Adipocyte (in vitro differentiated cells): Measurements from ENCODE around the gene FGF22.
A peak's percentile ranks its signal among the peaks of the same experiment; 100 is the strongest.

Experiments used
- DNase-seq: peaks from one replicate; pipeline ENCODE4 v3.0.0-alpha.2; 2015; ENCODE audit warnings: low read depth
- H3K27me3 ChIP-seq: replicated peaks from 2 replicates; pipeline ENCODE4 v1.7.0; 2013; ENCODE audit warnings: mild to moderate bottlenecking, low read length, moderate library complexity; ENCODE audit not compliant: control insufficient read depth, insufficient read depth
- H3K36me3 ChIP-seq: 2 replicates; pipeline ENCODE4 v1.7.0; 2013; ENCODE audit warnings: low read length, mild to moderate bottlenecking, moderate library complexity; ENCODE audit not compliant: control insufficient read depth, insufficient read depth, severe bottlenecking
- H3K4me1 ChIP-seq: 2 replicates; pipeline ENCODE4 v1.7.0; 2013; ENCODE audit warnings: mild to moderate bottlenecking, low read length, moderate library complexity; ENCODE audit not compliant: control insufficient read depth, insufficient read depth
- H3K4me3 ChIP-seq: 2 replicates; pipeline ENCODE4 v1.7.0; 2013; ENCODE audit warnings: mild to moderate bottlenecking, low read length, moderate library complexity
- H3K9ac ChIP-seq: 2 replicates; pipeline ENCODE4 v1.7.0; 2013; ENCODE audit warnings: mild to moderate bottlenecking, low read length, moderate library complexity
- H3K9me3 ChIP-seq: 2 replicates; pipeline ENCODE4 v1.7.0; 2013; ENCODE audit warnings: mild to moderate bottlenecking, low read length, moderate library complexity; ENCODE audit not compliant: control insufficient read depth

The FGF22 gene

DNA sequence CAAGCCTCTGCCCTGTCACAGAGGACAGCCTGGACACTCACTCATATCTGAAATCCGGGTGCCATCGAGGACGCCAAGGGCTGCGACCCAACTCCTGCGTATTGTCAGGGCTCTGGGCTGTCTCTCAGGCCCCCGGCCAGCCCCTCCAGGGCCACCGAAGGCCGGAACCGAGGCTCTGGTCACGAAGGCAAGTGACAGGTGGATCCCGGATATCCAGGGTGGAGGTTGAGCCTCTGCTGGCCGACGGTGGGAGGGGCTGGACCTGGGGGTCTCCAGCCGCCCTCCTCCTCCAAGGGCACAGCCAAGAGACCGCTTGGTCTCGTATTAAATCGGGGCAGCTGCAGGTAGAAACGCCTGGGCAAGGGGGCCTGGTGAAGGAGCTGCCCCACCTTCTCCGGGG, 17.9 kb downstream of the FGF22 start:
- no peaks in the 10 kb centered on the region for H3K27me3 ChIP-seq
- no peaks in the 10 kb centered on the region for H3K9me3 ChIP-seq
- peaks cover 35% of the 10 kb centered on the region for H3K4me1 ChIP-seq
- no peak for DNase-seq
- H3K9ac ChIP-seq: no peak overlapping the region
- H3K36me3 ChIP-seq: peaks cover 21% of the 10 kb centered on the region
- H3K4me3 ChIP-seq: no peak overlapping the region

DNA sequence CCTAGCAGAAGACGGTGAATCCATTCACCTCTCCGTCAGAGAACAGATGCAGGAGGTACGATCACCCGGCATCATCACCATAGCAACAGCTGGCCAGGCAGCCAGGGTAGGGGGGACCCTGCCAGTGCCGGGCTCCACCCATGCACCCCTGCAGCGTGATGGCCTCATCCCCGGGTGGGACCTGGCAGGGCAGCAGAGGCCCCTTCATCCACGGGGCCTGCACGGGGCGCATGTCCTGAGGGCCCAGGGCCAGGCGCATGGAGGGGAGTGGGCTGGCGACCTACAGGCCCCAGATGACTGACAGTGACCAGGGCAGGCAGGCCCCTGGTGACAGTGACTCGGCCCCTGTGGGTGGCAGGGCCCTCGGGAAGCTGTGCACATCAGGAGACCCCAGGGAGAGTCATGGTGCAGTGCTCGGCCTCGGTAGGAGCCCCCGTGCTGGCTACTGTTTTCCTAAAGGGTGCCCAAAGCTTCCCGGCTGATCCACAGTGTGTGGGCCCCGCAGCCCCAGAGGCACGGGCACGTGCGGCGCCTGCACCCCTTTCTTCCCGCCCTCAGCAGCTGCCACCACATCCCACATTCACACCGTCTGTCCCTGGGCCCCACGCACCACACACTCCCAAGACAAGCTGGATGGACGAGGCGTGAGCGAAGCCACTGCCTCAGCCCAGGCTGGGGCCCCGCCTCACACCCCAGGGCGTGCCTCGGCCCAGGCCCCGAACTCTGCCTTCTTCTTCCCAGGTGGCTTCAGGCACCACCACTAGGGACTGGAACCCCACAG, 18.6 kb downstream of the FGF22 start:
- no peak for DNase-seq
- Histone ChIP-seq H3K4me1 (peaks cover 35% of the 10 kb centered on the region), H3K36me3 (peaks cover 17% of the 10 kb centered on the region), H3K9me3 (no peaks in the 10 kb centered on the region), H3K27me3 (no peaks in the 10 kb centered on the region), H3K4me3 (no peak overlapping the region), H3K9ac (no peak overlapping the region)

DNA sequence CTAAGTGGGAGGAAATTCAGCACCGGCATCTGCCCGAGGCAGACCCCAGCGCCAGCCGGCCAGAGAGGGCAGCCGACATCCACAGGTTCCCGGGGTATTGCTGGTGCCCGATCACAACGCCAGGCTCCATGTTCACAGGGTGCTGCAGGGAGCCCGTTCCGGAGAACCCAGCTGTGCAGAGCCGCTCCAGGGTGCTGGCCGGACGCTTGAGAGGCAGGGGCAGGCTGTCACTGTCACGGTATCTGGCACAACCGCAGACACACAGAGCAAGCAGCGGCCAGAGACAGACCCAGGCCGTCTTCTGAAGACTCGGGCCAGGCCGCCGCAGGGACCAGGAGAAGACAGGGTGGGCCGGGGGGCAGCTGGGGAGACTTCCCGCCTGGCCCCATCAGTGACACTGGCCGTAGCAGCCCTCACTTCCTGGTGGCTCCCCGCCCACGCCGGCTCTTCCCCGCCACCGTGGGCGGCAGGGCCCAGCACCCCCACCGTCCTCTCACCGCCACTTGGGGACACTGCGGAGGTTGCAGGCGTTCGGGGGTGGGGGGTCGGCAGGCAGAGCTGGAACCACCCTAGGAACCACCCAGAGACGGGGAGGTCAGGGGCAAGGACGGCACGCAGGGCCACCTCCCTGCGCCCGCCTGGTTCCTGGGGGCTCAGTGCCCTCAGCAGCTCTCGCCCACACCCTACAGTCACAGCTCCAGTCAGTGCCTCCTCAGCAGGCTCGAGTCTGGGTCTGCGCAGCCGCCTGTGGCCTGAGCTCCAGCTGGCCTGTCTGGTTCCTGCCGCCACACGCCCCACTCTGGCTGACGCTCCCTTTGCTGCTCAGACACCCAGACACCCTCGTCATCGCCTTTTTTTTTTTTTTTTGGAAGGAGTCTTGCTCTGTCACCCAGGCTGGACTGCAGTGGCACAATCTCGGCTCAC, 19.5 kb downstream of the FGF22 start:
- no peak for DNase-seq

DNA sequence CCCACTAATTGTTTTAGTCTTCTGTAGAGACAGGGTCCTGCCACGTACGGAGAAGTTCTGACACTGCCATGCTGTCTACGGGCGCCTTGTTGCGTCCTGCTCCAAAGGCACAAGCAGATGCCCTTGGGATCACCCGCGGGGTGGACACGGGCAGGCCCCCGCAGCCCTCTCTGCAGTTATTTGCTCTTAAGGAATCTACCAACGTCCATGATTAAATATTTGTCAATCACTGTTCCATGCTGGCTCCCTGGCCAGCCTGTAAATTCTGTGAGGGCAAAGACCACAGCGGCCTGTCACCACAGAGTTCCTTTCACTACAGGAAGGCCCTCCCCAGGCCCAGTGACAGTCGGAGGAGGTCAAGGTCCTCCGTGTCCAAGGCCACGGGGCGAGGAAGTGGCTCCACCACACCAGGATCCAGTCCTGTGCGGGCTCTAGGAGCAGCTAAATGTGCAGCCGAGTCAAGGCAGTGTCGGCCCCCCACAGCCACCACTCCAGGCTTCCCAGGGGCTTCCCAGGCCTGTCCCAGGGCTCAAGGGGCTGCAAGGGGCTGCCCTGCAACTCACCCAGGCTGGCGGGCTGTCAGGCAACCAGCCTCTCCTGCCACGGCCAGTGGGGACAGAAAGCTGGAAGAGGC, 21.2 kb downstream of the FGF22 start:
- H3K36me3 ChIP-seq: peaks cover 4% of the 10 kb centered on the region
- H3K27me3 ChIP-seq: no peaks in the 10 kb centered on the region
- H3K9me3 ChIP-seq: no peaks in the 10 kb centered on the region
- H3K9ac ChIP-seq: peak overlapping the region; percentile 97
- DNase-seq: no peak
- peaks cover 54% of the 10 kb centered on the region for H3K4me1 ChIP-seq
- H3K4me3 ChIP-seq: peak overlapping the region; percentile 91

More for the DNA sequence above, 19.5 kb downstream of the FGF22 start:
- Histone ChIP-seq H3K9ac (no peak overlapping the region), H3K9me3 (no peaks in the 10 kb centered on the region), H3K27me3 (no peaks in the 10 kb centered on the region), H3K36me3 (peaks cover 8% of the 10 kb centered on the region), H3K4me1 (peaks cover 44% of the 10 kb centered on the region), H3K4me3 (no peak overlapping the region)

DNA sequence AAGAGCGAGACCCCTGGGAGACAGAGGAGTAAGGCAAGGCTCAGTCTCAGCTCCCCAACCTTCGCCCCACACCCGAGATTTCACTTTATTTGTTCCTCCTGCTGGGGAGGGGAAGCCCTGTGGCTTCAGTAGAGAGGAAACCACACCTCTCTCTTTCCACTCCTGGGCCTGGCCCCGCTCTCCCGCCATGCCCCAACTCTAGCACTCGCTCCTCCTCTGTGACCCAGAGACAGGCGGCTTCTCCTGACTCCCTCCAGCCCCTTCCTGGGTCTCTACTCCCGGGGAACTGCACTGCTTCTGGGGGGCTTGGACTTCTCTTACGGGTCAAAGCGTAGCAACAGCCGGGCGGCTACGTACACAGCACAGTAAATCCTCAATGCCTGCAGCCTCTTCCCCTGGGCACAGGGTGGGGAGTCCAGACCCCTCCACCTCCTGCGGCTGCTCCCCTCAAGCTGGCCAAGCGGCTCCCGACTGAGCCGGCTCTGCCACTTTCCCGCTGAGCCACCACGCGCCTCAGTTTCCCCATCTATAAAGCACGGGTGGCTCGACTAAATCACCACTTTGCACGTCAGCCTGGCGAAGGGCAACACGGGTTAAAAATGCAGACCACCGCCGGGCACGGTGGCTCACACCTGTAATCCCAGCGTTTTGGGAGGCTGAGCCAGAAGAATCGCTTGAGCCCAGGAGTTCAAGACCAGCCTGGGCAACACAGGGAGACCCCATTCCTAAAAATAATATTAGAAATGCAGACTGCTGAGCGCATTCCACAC, 21.9 kb downstream of the FGF22 start:
- H3K9ac ChIP-seq: peak overlapping the region; percentile 97
- no peaks in the 10 kb centered on the region for H3K27me3 ChIP-seq
- no peaks in the 10 kb centered on the region for H3K9me3 ChIP-seq
- H3K36me3 ChIP-seq: peaks cover 4% of the 10 kb centered on the region
- peak; percentile 40 for DNase-seq
- H3K4me3 ChIP-seq: peak overlapping the region; percentile 91
- peaks cover 54% of the 10 kb centered on the region for H3K4me1 ChIP-seq

DNA sequence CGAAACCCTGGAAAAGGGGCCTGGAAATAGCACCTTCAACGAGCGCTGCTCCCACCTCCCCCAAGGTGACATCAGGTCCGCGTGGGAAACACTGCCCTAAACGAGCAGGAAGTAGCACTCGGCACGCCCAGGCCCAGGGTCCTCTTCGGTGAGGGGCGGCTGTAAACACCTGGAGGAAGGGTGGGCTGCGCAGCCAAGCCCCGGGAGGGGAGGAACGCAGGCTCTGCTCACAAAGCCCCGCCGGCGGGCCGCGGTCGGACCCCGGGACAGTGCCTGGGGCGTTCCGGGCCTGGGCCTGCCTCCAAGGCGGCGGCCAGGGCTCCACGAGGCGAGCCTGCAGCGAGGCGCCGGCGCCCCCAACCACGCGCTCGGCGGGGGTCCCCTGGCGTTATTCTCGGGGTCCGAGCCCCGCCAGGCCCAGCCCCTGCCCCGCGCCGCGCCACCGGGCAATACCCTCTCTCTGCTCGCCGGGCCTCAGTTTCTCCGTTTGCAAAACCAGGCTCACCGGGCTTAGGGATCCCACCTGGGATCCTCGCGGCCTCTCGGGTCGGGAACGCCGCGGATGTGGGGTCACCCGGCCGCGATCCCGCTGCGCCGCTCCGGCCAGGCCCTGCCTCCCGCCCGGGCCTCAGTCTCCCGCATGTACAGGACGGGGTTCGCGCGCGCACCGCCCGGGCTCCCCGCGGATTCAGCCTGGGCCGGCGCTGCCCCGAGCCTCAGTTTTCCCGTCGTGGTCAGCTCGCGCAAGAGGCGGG, 22.7 kb downstream of the FGF22 start:
- H3K4me1 ChIP-seq: peaks cover 54% of the 10 kb centered on the region
- peak overlapping the region; percentile 97 for H3K9ac ChIP-seq
- H3K4me3 ChIP-seq: peak overlapping the region; percentile 91
- H3K9me3 ChIP-seq: no peaks in the 10 kb centered on the region
- DNase-seq: peak; percentile 63
- H3K27me3 ChIP-seq: no peaks in the 10 kb centered on the region
- H3K36me3 ChIP-seq: peaks cover 4% of the 10 kb centered on the region

DNA sequence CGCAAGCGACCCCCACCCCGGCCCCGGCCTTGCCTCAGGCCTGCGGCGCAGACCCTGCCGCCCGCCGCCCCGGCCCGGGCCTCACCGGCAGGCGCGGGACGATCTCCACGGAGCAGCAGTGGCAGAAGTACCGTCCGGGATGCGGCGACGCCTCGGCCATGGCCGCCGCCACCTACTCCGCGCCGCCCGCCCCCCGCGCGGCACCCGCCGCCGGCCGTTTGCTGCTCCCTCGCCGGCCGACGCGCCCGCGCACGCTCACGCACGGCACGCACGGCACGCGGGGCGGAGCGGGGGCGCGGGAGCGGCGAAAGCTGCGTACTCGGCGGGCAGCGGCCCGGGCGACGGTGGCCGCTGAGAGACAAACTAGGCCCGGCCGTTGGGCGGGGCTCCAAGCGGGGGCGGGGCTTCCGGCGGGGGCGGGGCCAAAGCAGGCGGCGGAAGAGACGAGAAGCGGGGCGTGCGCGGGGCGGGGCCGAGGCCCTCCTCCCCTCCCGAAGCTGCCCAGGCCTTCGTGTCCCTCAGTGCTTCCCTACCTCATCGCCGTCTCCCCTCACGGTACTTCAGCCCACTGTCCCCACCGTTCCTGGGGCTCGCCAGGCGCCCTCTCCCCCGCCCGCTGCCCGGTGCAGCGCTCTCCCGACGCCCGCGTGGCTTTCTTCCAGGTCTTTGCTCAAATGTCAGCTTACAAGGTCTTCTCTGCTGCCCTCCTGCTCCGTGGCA, 23.4 kb downstream of the FGF22 start, which contains the start of gene RNF126:
Gene RNF126, minus strand, starts transcription at position 253 of the 720 bp plus-strand sequence. Its CDS starts 93 bp downstream, at position 160.
- DNase-seq: peak; percentile 97
- Histone ChIP-seq H3K4me3 (peak within 1 kb of the TSS; percentile 91), H3K36me3 (no peaks in the 10 kb centered on the region), H3K4me1 (peaks cover 59% of the 10 kb centered on the region), H3K9ac (peak within 1 kb of the TSS; percentile 97), H3K27me3 (no peaks in the 10 kb centered on the region), H3K9me3 (no peaks in the 10 kb centered on the region)

DNA sequence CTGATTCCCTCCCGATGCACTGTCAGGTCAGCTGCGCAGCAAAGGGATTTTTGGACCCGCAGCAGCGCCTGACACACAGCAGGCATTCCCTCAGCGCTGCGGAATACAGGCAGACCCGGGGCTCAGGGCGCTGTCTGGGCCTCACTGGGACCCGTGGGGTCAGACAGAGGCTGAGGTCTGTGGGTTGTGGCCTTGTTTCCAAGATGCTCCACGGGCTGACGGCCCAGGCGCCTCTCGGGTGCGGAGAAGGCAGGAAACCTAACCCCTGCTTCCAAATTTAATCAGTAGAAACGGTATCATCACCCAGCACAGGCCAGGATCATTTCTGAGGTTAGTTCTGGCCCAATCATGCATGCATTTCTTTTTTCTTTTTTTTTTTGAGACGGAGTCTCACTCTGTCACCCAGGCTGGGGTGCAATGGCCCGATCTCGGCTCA, 24.0 kb downstream of the FGF22 start:
- Histone ChIP-seq H3K27me3 (no peaks in the 10 kb centered on the region), H3K4me1 (peaks cover 57% of the 10 kb centered on the region), H3K9ac (peak overlapping the region; percentile 93), H3K9me3 (no peaks in the 10 kb centered on the region), H3K36me3 (no peaks in the 10 kb centered on the region), H3K4me3 (peak overlapping the region; percentile 82)
- DNase-seq: no peak

DNA sequence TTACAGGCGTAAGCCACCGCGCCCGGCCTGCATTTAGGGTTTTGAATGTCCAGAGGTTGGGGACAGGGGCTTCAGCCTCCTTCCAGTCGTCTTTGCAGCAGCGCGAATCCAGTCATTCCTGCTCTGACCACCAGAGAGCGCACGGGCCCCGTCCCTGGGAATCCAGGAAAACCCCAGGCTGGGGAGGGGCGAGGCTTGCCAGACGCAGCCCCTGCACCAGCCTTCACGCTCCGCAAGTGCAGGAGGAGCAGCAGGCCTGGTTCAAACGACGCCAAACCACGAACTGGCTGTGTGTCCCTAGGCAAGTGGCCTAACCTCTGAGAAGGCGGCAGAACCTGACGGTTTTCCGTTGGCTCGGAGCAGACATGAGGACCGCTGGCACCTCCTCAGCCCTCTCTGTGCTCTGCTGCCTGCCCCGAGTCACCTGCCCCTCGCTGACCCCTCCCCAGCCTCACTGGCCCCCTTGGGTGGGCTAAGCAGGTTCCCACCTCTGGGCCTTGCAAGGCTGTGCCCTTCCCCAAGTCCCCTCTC, 25.3 kb downstream of the FGF22 start:
- no peaks in the 10 kb centered on the region for H3K9me3 ChIP-seq
- H3K27me3 ChIP-seq: no peaks in the 10 kb centered on the region

More for the DNA sequence above, 25.3 kb downstream of the FGF22 start:
- Histone ChIP-seq H3K4me3 (no peak overlapping the region), H3K9ac (peak overlapping the region; percentile 93), H3K4me1 (peaks cover 44% of the 10 kb centered on the region), H3K36me3 (no peaks in the 10 kb centered on the region)
- peak; percentile 93 for DNase-seq
